AG10803 (cell line): ENCODE results near the gene ZC3HAV1.
"Not testable (repeated sequence)": the region's sequence is repeated elsewhere in the genome, so short reads cannot be mapped to it uniquely, and the experiment has no call there.

Experiments
- DNase-seq: peaks from one replicate; pipeline ENCODE4 v3.0.0; 2010; ENCODE audit warnings: low read depth
- H3K4me3 ChIP-seq: 2 replicates; pipeline ENCODE4 v1.5.1; 2011; ENCODE audit warnings: mild to moderate bottlenecking, low read length, control low read depth
- TF ChIP-seq, protein P1 (sequence below): conservative IDR thresholded peaks from 2 replicates; pipeline ENCODE4 v1.5.1; 2011; ENCODE audit warnings: mild to moderate bottlenecking, low read length, control low read depth, inconsistent platforms

Gene ZC3HAV1

GRCh38 chr7:139084709-139085108 is 24.8 kb downstream of the ZC3HAV1 start:
- TF ChIP-seq, protein P1, sequence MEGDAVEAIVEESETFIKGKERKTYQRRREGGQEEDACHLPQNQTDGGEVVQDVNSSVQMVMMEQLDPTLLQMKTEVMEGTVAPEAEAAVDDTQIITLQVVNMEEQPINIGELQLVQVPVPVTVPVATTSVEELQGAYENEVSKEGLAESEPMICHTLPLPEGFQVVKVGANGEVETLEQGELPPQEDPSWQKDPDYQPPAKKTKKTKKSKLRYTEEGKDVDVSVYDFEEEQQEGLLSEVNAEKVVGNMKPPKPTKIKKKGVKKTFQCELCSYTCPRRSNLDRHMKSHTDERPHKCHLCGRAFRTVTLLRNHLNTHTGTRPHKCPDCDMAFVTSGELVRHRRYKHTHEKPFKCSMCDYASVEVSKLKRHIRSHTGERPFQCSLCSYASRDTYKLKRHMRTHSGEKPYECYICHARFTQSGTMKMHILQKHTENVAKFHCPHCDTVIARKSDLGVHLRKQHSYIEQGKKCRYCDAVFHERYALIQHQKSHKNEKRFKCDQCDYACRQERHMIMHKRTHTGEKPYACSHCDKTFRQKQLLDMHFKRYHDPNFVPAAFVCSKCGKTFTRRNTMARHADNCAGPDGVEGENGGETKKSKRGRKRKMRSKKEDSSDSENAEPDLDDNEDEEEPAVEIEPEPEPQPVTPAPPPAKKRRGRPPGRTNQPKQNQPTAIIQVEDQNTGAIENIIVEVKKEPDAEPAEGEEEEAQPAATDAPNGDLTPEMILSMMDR: no peak
- no peak overlapping the region for H3K4me3 ChIP-seq
- no peak for DNase-seq

DNA sequence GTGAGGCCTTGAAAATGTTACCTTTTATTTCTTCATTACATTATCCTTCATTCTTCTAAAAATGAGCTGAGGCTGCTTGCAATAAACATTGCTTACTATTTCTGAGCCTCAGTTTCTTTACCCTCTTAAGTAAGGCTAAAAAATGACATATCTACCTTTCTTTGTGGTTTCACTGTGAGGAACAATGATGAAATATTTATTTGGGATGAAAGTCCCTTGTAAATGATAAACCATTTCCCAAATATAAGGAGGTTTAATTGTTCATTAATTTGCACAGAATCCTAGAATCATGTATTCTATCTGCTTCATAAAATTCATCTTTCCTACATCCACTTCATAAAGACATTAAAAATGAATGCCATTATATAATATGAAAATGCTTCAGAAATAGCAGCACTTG is 27.9 kb downstream of the ZC3HAV1 start:
- TF ChIP-seq, protein P1: no peak
- no peak overlapping the region for H3K4me3 ChIP-seq
- DNase-seq: no peak

DNA sequence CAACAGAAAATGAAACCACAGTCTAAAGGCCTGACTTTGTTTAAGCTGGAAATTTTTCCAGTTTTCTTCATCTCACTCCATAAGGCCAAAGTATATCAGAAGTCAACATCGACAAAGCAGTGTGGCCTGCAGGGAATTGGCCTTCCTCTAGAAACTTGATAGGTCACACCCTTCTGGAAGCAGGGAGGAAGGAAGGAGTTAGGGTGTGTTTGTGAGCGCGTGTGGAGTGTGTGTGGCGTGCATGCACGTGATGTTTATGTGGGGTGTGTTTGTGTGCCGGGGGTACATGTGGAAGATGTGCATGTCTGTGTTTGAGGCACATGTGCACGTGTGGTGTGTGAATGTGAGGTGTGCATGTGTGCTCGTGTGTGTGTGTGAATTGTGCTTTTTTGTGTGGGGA is 28.6 kb downstream of the ZC3HAV1 start:
- no peak for DNase-seq

GRCh38 chr7:139079861-139080260 is 29.7 kb downstream of the ZC3HAV1 start:
- H3K4me3 ChIP-seq: no peak overlapping the region
- no peak for DNase-seq
- TF ChIP-seq, protein P1: no peak

More for the DNA sequence above, 28.6 kb downstream of the ZC3HAV1 start:
- no peak overlapping the region for H3K4me3 ChIP-seq
- TF ChIP-seq, protein P1: no peak

DNA sequence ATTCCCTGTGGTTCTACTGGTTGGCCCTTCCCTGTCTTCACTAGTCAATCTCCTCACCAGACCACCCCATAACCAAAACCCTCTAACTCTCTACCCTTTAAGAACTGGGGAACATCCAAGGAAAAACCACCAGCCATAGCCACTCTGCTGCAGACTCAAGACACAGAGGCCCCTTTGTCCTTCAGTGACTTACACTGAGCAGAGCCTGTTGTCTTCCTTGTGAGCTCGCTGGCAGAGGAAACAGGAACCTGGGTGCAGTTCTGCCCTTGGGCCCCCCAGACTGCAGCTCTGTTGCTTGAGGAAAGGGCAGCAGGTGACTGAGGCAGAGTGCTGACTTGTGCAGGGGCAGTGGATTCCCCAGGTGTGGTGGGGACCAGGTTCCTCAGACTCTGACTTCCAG is 30.6 kb downstream of the ZC3HAV1 start:
- no peak overlapping the region for H3K4me3 ChIP-seq
- DNase-seq: no peak
- TF ChIP-seq, protein P1: no peak

DNA sequence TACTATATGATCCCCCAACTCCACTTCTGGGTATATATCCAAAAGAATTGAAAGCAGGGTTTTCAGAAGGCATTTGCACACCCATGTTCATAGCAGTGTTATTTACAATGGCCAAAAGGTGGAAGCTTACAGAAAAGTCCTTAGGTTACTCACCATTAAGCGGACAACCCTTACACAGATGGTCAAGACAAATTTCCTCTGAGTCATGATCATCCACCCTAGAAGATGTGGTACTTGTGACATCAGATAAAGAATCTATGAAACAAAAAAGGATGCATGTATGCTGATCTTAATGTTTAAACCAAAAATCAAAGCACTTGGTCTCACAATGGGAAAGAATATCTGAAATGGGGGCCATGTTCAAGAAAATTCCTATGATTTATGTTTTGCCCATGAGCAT is 31.1 kb downstream of the ZC3HAV1 start:
- peak; percentile 25 for DNase-seq
- TF ChIP-seq, protein P1: no peak
- H3K4me3 ChIP-seq: no peak overlapping the region

- not testable (repeated sequence) for H3K4me3 ChIP-seq, DNase-seq
Observed at GRCh38 chr7:139077706-139078105, 31.8 kb downstream of the ZC3HAV1 start.
